Psoas muscle (tissue), 8 donors: Measurements from ENCODE around the gene ZNRF1. TPM values are rescaled to one million over a fixed set of nuclear protein-coding genes. Genes with fewer than 3 reads are reported as not detected.
A peak's percentile ranks its signal among the peaks of the same experiment; 100 is the strongest.
"Not testable (repeated sequence)": the region's sequence is repeated elsewhere in the genome, so short reads cannot be mapped to it uniquely, and the experiment has no call there.

Source experiments
- ATAC-seq, 4 donors: fragments of 200-7000 bp; cut with Tn5 transposase; one replicate each; pipeline ENCODE4 v1.9.1; 2020; ENCODE audit warnings: moderate library complexity in 3 of 4, mild to moderate bottlenecking in 2 of 4
- DNase-seq, 2 donors: peaks; one replicate each; pipeline ENCODE4 v3.0.0-alpha.2; 2020
- H3K27ac ChIP-seq: fragments of 200-600 bp; one replicate; pipeline ENCODE4 v1.8.0; 2022
- H3K27me3 ChIP-seq, 3 donors: fragments of 200-600 bp in 1 of 3; one replicate each; pipeline versions ENCODE4 v1.6.1 to v1.8.0; 2013 to 2022; ENCODE audit warnings: low read length in 2 of 3, mild to moderate bottlenecking in 2 of 3, moderate library complexity in 1 of 3; ENCODE audit not compliant: insufficient read depth in 3 of 3
- H3K36me3 ChIP-seq, 2 donors: fragments of 200-600 bp in 1 of 2; one replicate each; pipeline versions ENCODE4 v1.6.1 to v1.8.0; 2013 to 2022; ENCODE audit warnings: low read depth in 1 of 2, mild to moderate bottlenecking in 1 of 2, moderate library complexity in 1 of 2; ENCODE audit not compliant: insufficient read depth in 1 of 2
- H3K4me1 ChIP-seq: fragments of 200-600 bp; one replicate; pipeline ENCODE4 v1.8.0; 2022
- H3K4me3 ChIP-seq: fragments of 200-600 bp; one replicate; pipeline ENCODE4 v1.8.0; 2022; ENCODE audit warnings: mild to moderate bottlenecking
- H3K9me3 ChIP-seq: fragments of 200-600 bp; one replicate; pipeline ENCODE4 v1.8.0; 2022
- CTCF ChIP-seq: fragments of 200-600 bp; IDR thresholded peaks from one replicate; pipeline ENCODE4 v1.8.0; 2022; ENCODE audit warnings: antibody characterized with exemption
- WGBS, 3 donors: extraction: QIAGEN DNeasy Blood & Tissue Kit; methylation state at CpG; one replicate each; pipeline versions ENCODE4 v1.1.6 to v1.1.7; 2013; 5-methylcytosine and 5-hydroxymethylcytosine counted together
- intact Hi-C, 2 donors: fragments of 100-400 bp; cut with DNase I; formaldehyde crosslinking; loops; one replicate each; pipeline versions ENCODE4 v1.11.0 to v1.14.2; 2022
- polyA plus RNA-seq, 3 donors: library from polyadenylated mRNA; stranded (reverse); fragments of 200-250 nt; gene quantifications; one replicate each; pipeline ENCODE4 v1.2.3, GENCODE V29; 2013
- total RNA-seq, 4 donors: library from RNA; stranded (reverse); fragmentation: NEBNext Ultra II Directional in 2 of 4; extraction: Animal tissue kit (Norgen Biotek cat#: 25700) in 2 of 4; gene quantifications; one replicate each; pipeline versions ENCODE4 v1.2.1 to v1.2.4, GENCODE V29; 2021 to 2023
- donor health status: healthy with polysubstance abuse.
- donor health status: DM: no; HTN: no; CAD: no; lungs with moderate emphysema.
- donor health status: Bipolar disorder and iron deficiency.
- donor health status: healthy.
- donor health status: DM: yes; HTN: yes; CAD: no.
- donor health status: DM: no; HTN: no; CAD: no.
- donor health status: DM: no; HTN: no; CAD: no.
- donor health status: DM: yes; HTN: yes; CAD: no.

The ZNRF1 gene
- total and polyA plus RNA-seq, 7 donors: 6.7 to 57.0 (median 27.4) TPM

GRCh38 chr16:74984194-74984528 lies 14.7 kb upstream of the ZNRF1 start:
- Histone ChIP-seq H3K4me1 (peaks cover 17% of the 10 kb centered on the region), H3K4me3 (peak overlapping the region; percentile 100), H3K27ac (peak overlapping the region; percentile 93), H3K27me3 (no peaks in the 10 kb centered on the region), H3K36me3 (no peaks in the 10 kb centered on the region), H3K9me3 (no peaks in the 10 kb centered on the region)
- ATAC-seq: no peak
- no peak for DNase-seq
- 26 to 33% (median 30%) methylated on average over 12 to 13 of the region's 13 CpGs for WGBS, 3 donors
- intact Hi-C loops: no loop called here
- no peak for TF ChIP-seq CTCF

DNA sequence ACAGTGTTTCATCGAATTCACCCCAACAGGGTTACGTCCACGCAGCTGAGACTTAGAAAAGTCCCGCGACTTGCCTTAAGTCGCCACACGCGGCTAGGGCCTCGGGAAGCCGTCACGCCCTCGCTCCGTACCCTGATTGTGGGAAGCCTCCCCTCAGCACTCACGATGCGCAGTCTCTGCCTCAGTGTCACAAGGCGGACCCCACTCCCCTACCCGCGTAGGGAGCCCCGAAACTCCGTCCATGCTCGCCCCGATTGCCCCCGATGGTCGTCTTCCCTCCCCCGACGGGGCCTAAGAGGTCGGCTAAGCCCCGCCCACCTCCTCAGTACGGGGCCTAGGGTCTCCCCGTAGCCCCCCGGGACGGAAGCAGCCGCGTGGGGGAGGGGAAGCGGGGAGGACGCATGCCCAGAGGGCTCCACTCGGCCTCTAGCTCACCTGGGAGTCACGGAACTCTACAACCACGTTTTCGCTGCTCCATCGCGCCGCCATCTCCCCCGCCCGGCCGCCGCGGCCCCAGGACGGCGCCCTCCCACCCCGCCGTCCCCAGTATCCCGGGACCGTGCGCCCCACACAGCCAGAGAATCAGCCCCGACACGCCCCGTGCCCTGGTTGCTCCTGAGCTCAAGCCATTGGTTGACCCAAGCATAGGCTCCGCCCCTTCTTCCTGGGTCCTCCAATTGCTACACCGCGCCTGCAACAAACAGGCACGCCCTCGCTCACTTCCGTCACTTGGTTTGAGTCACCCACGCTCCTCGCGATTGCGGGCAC lies 14.1 kb upstream of the ZNRF1 start, which contains the start of gene WDR59:
TSS of gene WDR59 (minus strand) at position 595 of the 768 bp plus-strand sequence. CDS start at position 489, 106 bp downstream.
- Histone ChIP-seq H3K27me3 (no peaks in the 10 kb centered on the region), H3K36me3 (no peaks in the 10 kb centered on the region), H3K4me1 (peaks cover 17% of the 10 kb centered on the region), H3K4me3 (peak within 1 kb of the TSS; percentile 100), H3K9me3 (no peaks in the 10 kb centered on the region), H3K27ac (peak within 1 kb of the TSS; percentile 93)
- peak; percentile 99 for ATAC-seq
- WGBS, 3 donors: 1% methylated on average over 54 to 68 of the region's 68 CpGs
- TF ChIP-seq CTCF: no peak
- DNase-seq: peak; percentile 99
- intact Hi-C loops: no loop called here

GRCh38 chr16:74987027-74987681 lies 11.7 kb upstream of the ZNRF1 start:
- no peaks in the 10 kb centered on the region for H3K27me3 ChIP-seq
- H3K9me3 ChIP-seq: no peaks in the 10 kb centered on the region
- intact Hi-C loops: loop anchor here in 1 of 2 donors (2.0 kb wide), 1 partner anchor 124 kb away; no protein-coding TSS in a partner anchor
- WGBS, 3 donors: 73 to 88% (median 76%) methylated on average over 8 of the region's 8 CpGs
- H3K4me3 ChIP-seq: no peak overlapping the region
- H3K4me1 ChIP-seq: peaks cover 17% of the 10 kb centered on the region
- H3K27ac ChIP-seq: peak overlapping the region; percentile 93
- no peaks in the 10 kb centered on the region for H3K36me3 ChIP-seq
- DNase-seq (no peak), ATAC-seq (no peak)
- TF ChIP-seq CTCF: no peak

DNA sequence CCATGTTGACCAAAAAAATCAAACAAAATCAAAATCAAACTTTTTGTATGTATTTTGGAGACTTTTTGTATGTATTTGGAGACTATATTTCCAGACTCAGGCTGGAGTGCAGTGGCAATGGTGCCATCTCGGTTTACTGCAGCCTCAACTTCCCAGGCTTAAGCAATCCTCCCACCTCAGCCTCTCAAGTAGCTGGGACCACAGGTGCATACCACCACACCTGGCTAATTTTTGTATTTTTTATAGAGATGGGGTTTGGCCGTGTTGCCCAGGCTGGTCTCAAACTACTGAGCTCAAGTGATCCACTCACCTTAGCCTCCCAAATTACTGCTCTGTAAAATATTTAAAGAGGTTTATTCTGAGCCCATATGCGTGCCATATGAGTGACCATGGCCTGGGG lies 9.0 kb upstream of the ZNRF1 start:
- H3K36me3 ChIP-seq, DNase-seq, H3K9me3 ChIP-seq, intact Hi-C loops, ATAC-seq, H3K4me3 ChIP-seq, H3K27ac ChIP-seq, H3K4me1 ChIP-seq, H3K27me3 ChIP-seq: not testable (repeated sequence)
- 87 to 92% (median 89%) methylated on average over 3 of the region's 3 CpGs for WGBS, 3 donors

- Histone ChIP-seq H3K27me3 (no peaks in the 10 kb centered on the region), H3K9me3 (no peaks in the 10 kb centered on the region), H3K4me3 (no peak overlapping the region), H3K36me3 (no peaks in the 10 kb centered on the region), H3K27ac (no peak overlapping the region), H3K4me1 (peaks cover 1% of the 10 kb centered on the region)
- ATAC-seq (no peak), DNase-seq (no peak)
- intact Hi-C loops: no loop called here
- TF ChIP-seq CTCF: no peak
- WGBS, 3 donors: 93 to 94% (median 93%) methylated on average over 10 of the region's 10 CpGs
Observed at GRCh38 chr16:74990832-74991231, 8.0 kb upstream of the ZNRF1 start.
